H1 (cell line): ENCODE data around the gene B4GALNT3. TPM values are rescaled to one million over a fixed set of nuclear protein-coding genes. Genes with fewer than 3 reads are reported as not detected.

ENCODE experiments used
- CTCF ChIA-PET: fragments of 300-600 bp; sonication (Branson Sonifier 250); formaldehyde crosslinking; loops from one replicate; lab custom pipeline; 2021; ENCODE audit not compliant: partially characterized antibody; lab: Charles Lee
- POLR2A ChIA-PET: fragments of 300-600 bp; sonication (Branson Sonifier 250); formaldehyde crosslinking; loops from one replicate; lab custom pipeline; 2021; ENCODE audit warnings: inconsistent platforms; ENCODE audit not compliant: partially characterized antibody; lab: Charles Lee
- DNase-seq, 2 experiments: peaks; one replicate each; pipeline versions ENCODE4 v3.0.0 to v3.0.0-alpha.2; 2010 to 2022; ENCODE audit warnings: low spot score in 2 of 2, low read depth in 1 of 2, mixed read lengths in 1 of 2
- FAIRE-seq: peaks from 2 replicates; lab custom pipeline; 2011; peaks lifted over from hg19 to GRCh38; lab: Jason Lieb, UNC
- H2AFZ ChIP-seq: 2 replicates; pipeline ENCODE4 v1.8.1; 2012; ENCODE audit warnings: low read length, inconsistent platforms
- H2AK5ac ChIP-seq: 2 replicates; pipeline ENCODE4 v1.6.1; 2013; ENCODE audit warnings: low read depth, low read length
- H2BK120ac ChIP-seq: replicated peaks from 2 replicates; pipeline ENCODE3; 2013; ENCODE audit warnings: low read depth, low read length, inconsistent platforms
- H2BK12ac ChIP-seq: 2 replicates; pipeline ENCODE4 v1.6.1; 2013; ENCODE audit warnings: low read depth, low read length
- H2BK15ac ChIP-seq: 2 replicates; pipeline ENCODE4 v1.6.1; 2013; ENCODE audit warnings: low read length
- H2BK20ac ChIP-seq: 2 replicates; pipeline ENCODE4 v1.6.1; 2013; ENCODE audit warnings: low read length
- H2BK5ac ChIP-seq: 2 replicates; pipeline ENCODE4 v1.6.1; 2013; ENCODE audit warnings: low read depth, low read length
- H3K14ac ChIP-seq: 2 replicates; pipeline ENCODE4 v1.6.1; 2013; ENCODE audit warnings: inconsistent platforms; ENCODE audit not compliant: insufficient read length
- H3K18ac ChIP-seq: 2 replicates; pipeline ENCODE4 v1.6.1; 2013; ENCODE audit warnings: low read length; ENCODE audit errors: extremely low read depth
- H3K23ac ChIP-seq: 2 replicates; pipeline ENCODE4 v1.6.1; 2013; ENCODE audit warnings: inconsistent platforms; ENCODE audit not compliant: insufficient read length
- H3K23me2 ChIP-seq: 2 replicates; pipeline ENCODE4 v1.6.1; 2013; ENCODE audit warnings: low read depth, low read length
- H3K27ac ChIP-seq: 2 replicates; pipeline ENCODE4 v1.6.1; 2011; ENCODE audit warnings: low read depth, low read length, inconsistent platforms
- H3K27me3 ChIP-seq, 4 experiments: replicated peaks in 1 of 4; 1 replicate in 1 of 4; 2 replicates in 3 of 4; pipeline versions ENCODE4 v1.6.1 to v1.8.1; 2011 to 2013; ENCODE audit warnings: low read length in 3 of 4, mild to moderate bottlenecking in 3 of 4, inconsistent platforms in 2 of 4, mixed read lengths in 2 of 4, moderate library complexity in 1 of 4; ENCODE audit not compliant: control insufficient read depth in 3 of 4, insufficient read depth in 3 of 4; ENCODE audit errors: extremely low read depth in 1 of 4
- H3K36me3 ChIP-seq, 4 experiments: 2 replicates each; pipeline versions ENCODE4 v1.6.1 to v1.8.1; 2011 to 2013; ENCODE audit warnings: mild to moderate bottlenecking in 4 of 4, low read length in 3 of 4, moderate library complexity in 2 of 4, control low read depth in 1 of 4, inconsistent platforms in 1 of 4; ENCODE audit not compliant: insufficient read depth in 4 of 4, control insufficient read depth in 2 of 4
- H3K4ac ChIP-seq: replicated peaks from 2 replicates; pipeline ENCODE3; 2013; ENCODE audit warnings: low read length, low read depth, mixed read lengths, inconsistent platforms; ENCODE audit not compliant: insufficient read length
- H3K4me1 ChIP-seq, 4 experiments: replicated peaks in 1 of 4; 1 replicate in 1 of 4; 2 replicates in 3 of 4; pipeline versions ENCODE4 v1.6.1 to v1.8.1; 2011 to 2013; ENCODE audit warnings: low read length in 3 of 4, inconsistent platforms in 2 of 4, mixed read lengths in 1 of 4; ENCODE audit not compliant: insufficient read depth in 4 of 4, control insufficient read depth in 3 of 4
- H3K4me2 ChIP-seq, 2 experiments: 2 replicates each; pipeline versions ENCODE4 v1.6.1 to v1.8.1; 2011 to 2013; ENCODE audit warnings: low read depth in 2 of 2, low read length in 2 of 2, control low read depth in 1 of 2, inconsistent platforms in 1 of 2, mild to moderate bottlenecking in 1 of 2; ENCODE audit not compliant: insufficient read depth in 1 of 2
- H3K4me3 ChIP-seq, 4 experiments: fragments of 200-600, 300-600 bp in 1 of 4; sonication (generic), shearing (Covaris generic), sonication (Bioruptor Twin) in 1 of 4; 2 replicates each; pipeline versions ENCODE4 v1.5.1 to v1.8.1; 2011 to 2016; ENCODE audit warnings: low read length in 4 of 4, low read depth in 3 of 4, control low read depth in 2 of 4, inconsistent platforms in 2 of 4, mild to moderate bottlenecking in 2 of 4, mixed read lengths in 1 of 4, moderate library complexity in 1 of 4; ENCODE audit not compliant: insufficient read depth in 2 of 4; ENCODE audit errors: extremely low read depth in 1 of 4
- H3K56ac ChIP-seq: replicated peaks from 2 replicates; pipeline ENCODE3; 2013; ENCODE audit warnings: low read depth, mild to moderate bottlenecking, mixed read lengths, low read length, inconsistent platforms; ENCODE audit not compliant: insufficient read length
- H3K79me1 ChIP-seq: 2 replicates; pipeline ENCODE4 v1.6.1; 2013; ENCODE audit warnings: low read depth, low read length, control low read depth
- H3K79me2 ChIP-seq, 2 experiments: 2 replicates each; pipeline versions ENCODE4 v1.6.1 to v1.8.1; 2012 to 2013; ENCODE audit warnings: low read length in 2 of 2, mild to moderate bottlenecking in 2 of 2, inconsistent platforms in 1 of 2; ENCODE audit not compliant: insufficient read depth in 2 of 2, control insufficient read depth in 1 of 2
- H3K9ac ChIP-seq, 4 experiments: replicated peaks in 1 of 4; 1 replicate in 1 of 4; 2 replicates in 3 of 4; pipeline versions ENCODE4 v1.6.1 to v1.8.1; 2011 to 2013; ENCODE audit warnings: low read depth in 3 of 4, low read length in 3 of 4, control low read depth in 2 of 4, mild to moderate bottlenecking in 2 of 4, moderate library complexity in 2 of 4, inconsistent platforms in 1 of 4; ENCODE audit errors: extremely low read depth in 1 of 4
- H3K9me3 ChIP-seq, 2 experiments: 2 replicates each; pipeline versions ENCODE4 v1.6.1 to v1.8.1; 2012 to 2013; ENCODE audit warnings: mild to moderate bottlenecking in 2 of 2, moderate library complexity in 2 of 2, control low read depth in 1 of 2, inconsistent platforms in 1 of 2, low read depth in 1 of 2, low read length in 1 of 2, mixed read lengths in 1 of 2; ENCODE audit not compliant: insufficient read depth in 2 of 2
- H4K20me1 ChIP-seq, 2 experiments: replicated peaks in 1 of 2; 2 replicates each; pipeline versions ENCODE3 to v1.8.1; 2011 to 2013; ENCODE audit warnings: inconsistent platforms in 2 of 2, low read length in 2 of 2, mild to moderate bottlenecking in 1 of 2; ENCODE audit not compliant: insufficient read depth in 2 of 2, control insufficient read depth in 1 of 2
- H4K5ac ChIP-seq: 2 replicates; pipeline ENCODE4 v1.6.1; 2013; ENCODE audit warnings: low read length, low read depth, mixed read lengths, inconsistent platforms; ENCODE audit not compliant: insufficient read length
- H4K8ac ChIP-seq: 2 replicates; pipeline ENCODE4 v1.8.0; 2013; ENCODE audit warnings: mild to moderate bottlenecking, moderate library complexity, low read length, inconsistent platforms; ENCODE audit not compliant: insufficient read depth; ENCODE audit errors: extremely low read depth
- H4K91ac ChIP-seq: replicated peaks from 2 replicates; pipeline ENCODE3; 2013; ENCODE audit warnings: low read length, mixed read lengths, inconsistent platforms; ENCODE audit not compliant: insufficient read length
- ATF2 ChIP-seq: IDR thresholded peaks from 2 replicates; pipeline ENCODE4 v1.6.1; 2012; ENCODE audit warnings: low read length, inconsistent platforms
- FOSL1 ChIP-seq: IDR thresholded peaks from 2 replicates; pipeline ENCODE4 v1.6.1; 2011; ENCODE audit warnings: mild to moderate bottlenecking, low read depth, low read length, moderate library complexity; ENCODE audit not compliant: insufficient read depth
- GTF2F1 ChIP-seq: IDR thresholded peaks from 2 replicates; pipeline ENCODE4 v1.6.1; 2012; ENCODE audit warnings: low read depth, low read length, improper control_type of control experiment, borderline replicate concordance
- NRF1 ChIP-seq: IDR thresholded peaks from 2 replicates; pipeline ENCODE4 v1.6.1; 2011; ENCODE audit warnings: mild to moderate bottlenecking, low read depth, low read length, improper control_type of control experiment
- PHF8 ChIP-seq: fragments of 200-600 bp; sonication (generic); conservative IDR thresholded peaks from 2 replicates; pipeline ENCODE4 v1.7.1; 2012; ENCODE audit warnings: low read depth, mild to moderate bottlenecking, inconsistent platforms, low read length, moderate library complexity
- POLR2AphosphoS5 ChIP-seq: IDR thresholded peaks from 2 replicates; pipeline ENCODE4 v1.6.1; 2011; ENCODE audit warnings: low read depth, low read length
- SP1 ChIP-seq: IDR thresholded peaks from 2 replicates; pipeline ENCODE4 v1.6.1; 2011; ENCODE audit warnings: low read depth, low read length
- TBP ChIP-seq: IDR thresholded peaks from 2 replicates; pipeline ENCODE4 v1.6.1; 2011; ENCODE audit warnings: low read depth, low read length, improper control_type of control experiment
- WGBS, 2 experiments: shearing (Covaris generic) in 1 of 2; methylation state at CpG; one replicate each; pipeline versions ENCODE4 v1.1.6 to v1.1.7; 2013 to 2015; ENCODE audit warnings: low lambda C conversion rate in 2 of 2, mixed read lengths in 2 of 2, inconsistent platforms in 1 of 2, low coverage in 1 of 2, missing lambda C conversion rate in 1 of 2; ENCODE audit not compliant: insufficient replicate concordance in 2 of 2, insufficient coverage in 1 of 2, insufficient read length in 1 of 2; ENCODE audit errors: extremely low coverage in 1 of 2, missing lambda C conversion rate in 1 of 2; 5-methylcytosine and 5-hydroxymethylcytosine counted together
- polyA plus RNA-seq, 7 experiments: library from polyadenylated mRNA; depleted of rRNA in 3 of 7; stranded (reverse) in 5 of 7; unstranded in 2 of 7; fragments of >200 nt in 5 of 7; fragments of 200-250 nt in 2 of 7; gene quantifications; 1 replicate in 5 of 7; 2 replicates in 1 of 7; 4 replicates in 1 of 7; pipeline versions ENCODE4 v1.2.1 to v1.2.3, GENCODE V29; 2011 to 2013; ENCODE audit warnings: missing spikeins in 2 of 7, mixed read lengths in 2 of 7
- total RNA-seq: library from RNA; stranded (reverse); fragmentation: NEBNext Ultra II Directional; extraction: Animal tissue kit (Norgen Biotek cat#: 25700); gene quantifications from 2 replicates; pipeline ENCODE4 v1.2.1, GENCODE V29; 2021
- TF ChIP-seq, protein P1 (sequence below): IDR thresholded peaks from 2 replicates; pipeline ENCODE4 v1.6.1; 2011; ENCODE audit warnings: low read depth, mild to moderate bottlenecking, low read length; ENCODE audit not compliant: insufficient read depth
- TF ChIP-seq, protein P2 (sequence below): IDR thresholded peaks from 2 replicates; pipeline ENCODE4 v1.6.1; 2012; ENCODE audit warnings: inconsistent platforms

Gene B4GALNT3
- total and polyA plus RNA-seq, 2 of the 8 experiments (the other 6 are each of a cell fraction or from before 2014, with no cell fraction given), result 12.5 to 20.3 TPM

- Histone ChIP-seq H3K14ac (no peak overlapping the region), H4K91ac (no peak overlapping the region), H3K4me2 (no peak overlapping the region), H3K23me2 (no peaks in the 10 kb centered on the region), H3K4ac (no peak overlapping the region), H2AFZ (no peak overlapping the region), H2BK20ac (no peak overlapping the region), H3K18ac (no peak overlapping the region), H3K27me3 (no peaks in the 10 kb centered on the region), H3K27ac (no peak overlapping the region), H3K4me3 (no peak overlapping the region), H3K56ac (no peak overlapping the region), H3K23ac (no peak overlapping the region), H3K79me1 (no peaks in the 10 kb centered on the region), H4K20me1 (no peaks in the 10 kb centered on the region), H4K8ac (no peak overlapping the region), H3K9ac (no peak overlapping the region), H3K36me3 (no peaks in the 10 kb centered on the region), H2AK5ac (no peak overlapping the region), H3K4me1 (no peaks in the 10 kb centered on the region; a peak in 1 of 7 replicates), H2BK5ac (no peak overlapping the region), H3K79me2 (no peaks in the 10 kb centered on the region), H2BK120ac (no peak overlapping the region), H2BK15ac (no peak overlapping the region), H3K9me3 (peaks cover 10 to 15% of the 10 kb centered on the region in 2 experiments; a peak in 3 of 4 replicates), H2BK12ac (no peak overlapping the region), H4K5ac (no peak overlapping the region)
- CTCF ChIA-PET, result interaction anchor here (1.0 to 5.1 kb wide), 11 partner anchors 8 to 90 kb away, joined by 3 to 25 read pairs (median 4); no protein-coding TSS in a partner anchor
- WGBS, 2 experiments, result 91% methylated on average over 9 of the region's 9 CpGs; no CpG with 5 or more reads in 1 of the 2 experiments
- FAIRE-seq (no peak), DNase-seq (no peak)
- POLR2A ChIA-PET, result no interaction called here
- TF ChIP-seq GTF2F1, result no peak
- no peak for TF ChIP-seq NRF1
- no peak for TF ChIP-seq ATF2
- no peak for TF ChIP-seq POLR2AphosphoS5
- no peak for TF ChIP-seq PHF8
- no peak for TF ChIP-seq FOSL1
- TF ChIP-seq SP1, result no peak
- TF ChIP-seq, protein P1, sequence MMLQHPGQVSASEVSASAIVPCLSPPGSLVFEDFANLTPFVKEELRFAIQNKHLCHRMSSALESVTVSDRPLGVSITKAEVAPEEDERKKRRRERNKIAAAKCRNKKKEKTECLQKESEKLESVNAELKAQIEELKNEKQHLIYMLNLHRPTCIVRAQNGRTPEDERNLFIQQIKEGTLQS, result no peak
- TF ChIP-seq, protein P2, sequence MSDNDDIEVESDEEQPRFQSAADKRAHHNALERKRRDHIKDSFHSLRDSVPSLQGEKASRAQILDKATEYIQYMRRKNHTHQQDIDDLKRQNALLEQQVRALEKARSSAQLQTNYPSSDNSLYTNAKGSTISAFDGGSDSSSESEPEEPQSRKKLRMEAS, result no peak
- TF ChIP-seq TBP, result no peak
These were observed 73.3 kb downstream of the B4GALNT3 start for GRCh38 chr12:532908-533565.
